NB4 (cell line): ENCODE data around the gene ANKLE2.
"Not testable (repeated sequence)": the region's sequence is repeated elsewhere in the genome, so short reads cannot be mapped to it uniquely, and the experiment has no call there.

ENCODE experiments used
- MYC ChIP-seq: IDR thresholded peaks from 2 replicates; pipeline ENCODE4 v1.6.1; 2011; ENCODE audit warnings: low read depth, low read length
- POLR2A ChIP-seq: IDR thresholded peaks from 2 replicates; pipeline ENCODE4 v1.6.1; 2011; ENCODE audit warnings: mild to moderate bottlenecking; ENCODE audit not compliant: insufficient read length; ENCODE audit errors: extremely low read depth

DNA sequence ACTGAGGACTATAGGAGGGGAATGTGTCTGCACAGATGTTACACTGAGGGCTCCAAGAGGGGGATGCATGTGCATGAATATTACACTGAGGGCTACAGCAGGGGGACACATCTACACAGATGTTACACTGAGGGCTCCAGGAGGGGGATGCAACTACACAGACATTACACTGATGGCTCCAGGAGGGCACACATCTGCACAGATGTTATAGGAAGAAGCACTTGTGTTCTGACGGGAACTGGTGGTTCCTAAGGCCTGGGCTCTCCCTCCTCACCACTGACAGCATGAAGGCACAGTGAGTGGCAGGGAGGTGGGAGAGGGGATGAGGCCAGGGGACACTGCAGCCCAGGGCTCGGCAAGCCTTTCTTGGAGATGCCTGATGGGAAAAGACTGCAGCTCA, 30.3 kb upstream of the ANKLE2 start:
- TF ChIP-seq POLR2A, MYC: not testable (repeated sequence)
